ENCODE results near the gene SFXN5.
"Not testable (repeated sequence)": the region's sequence is repeated elsewhere in the genome, so short reads cannot be mapped to it uniquely, and the experiment has no call there.

Gene SFXN5, protein sequence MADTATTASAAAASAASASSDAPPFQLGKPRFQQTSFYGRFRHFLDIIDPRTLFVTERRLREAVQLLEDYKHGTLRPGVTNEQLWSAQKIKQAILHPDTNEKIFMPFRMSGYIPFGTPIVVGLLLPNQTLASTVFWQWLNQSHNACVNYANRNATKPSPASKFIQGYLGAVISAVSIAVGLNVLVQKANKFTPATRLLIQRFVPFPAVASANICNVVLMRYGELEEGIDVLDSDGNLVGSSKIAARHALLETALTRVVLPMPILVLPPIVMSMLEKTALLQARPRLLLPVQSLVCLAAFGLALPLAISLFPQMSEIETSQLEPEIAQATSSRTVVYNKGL

DNA sequence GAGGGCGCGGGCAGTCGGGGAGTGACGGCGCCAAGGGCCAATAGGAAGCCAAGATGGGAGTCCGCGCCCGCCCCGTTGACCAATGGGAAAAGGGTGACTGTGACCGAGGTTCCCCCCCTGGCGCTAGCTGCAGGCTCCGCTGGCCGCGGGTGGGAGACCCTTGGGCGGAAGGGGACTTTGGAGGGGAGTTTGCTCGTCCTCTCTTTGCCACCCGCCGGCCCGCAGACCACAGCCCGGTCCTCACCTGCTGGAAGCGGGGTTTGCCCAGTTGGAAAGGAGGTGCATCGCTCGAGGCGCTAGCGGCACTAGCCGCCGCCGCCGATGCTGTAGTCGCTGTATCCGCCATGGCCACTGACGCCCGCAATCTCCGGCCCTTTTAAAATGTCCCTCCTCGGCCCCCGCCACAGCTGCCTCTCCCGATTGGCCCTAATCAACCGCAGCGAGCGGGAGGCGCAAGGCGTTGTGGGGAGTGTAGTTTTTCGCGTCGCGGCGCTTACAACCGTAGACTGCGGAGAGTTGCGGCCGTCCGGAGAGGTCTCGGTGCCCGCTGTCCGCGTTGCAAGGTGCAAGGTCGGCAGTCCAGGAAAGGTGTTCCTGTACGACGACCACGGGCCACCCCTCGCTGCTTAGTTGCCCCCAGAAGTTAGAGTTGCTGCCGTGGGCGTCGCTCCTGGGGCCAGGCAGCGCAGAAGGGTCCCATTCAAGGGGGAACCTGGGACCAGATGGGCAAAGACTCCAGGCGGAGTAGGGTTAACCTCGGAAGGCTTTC is at the start of gene SFXN5:
Gene SFXN5, minus strand, starts transcription at position 353 of the 769 bp plus-strand sequence. Its CDS starts 7 bp downstream, at position 346.
- DNase-seq: peak; percentile 88 to 94

DNA sequence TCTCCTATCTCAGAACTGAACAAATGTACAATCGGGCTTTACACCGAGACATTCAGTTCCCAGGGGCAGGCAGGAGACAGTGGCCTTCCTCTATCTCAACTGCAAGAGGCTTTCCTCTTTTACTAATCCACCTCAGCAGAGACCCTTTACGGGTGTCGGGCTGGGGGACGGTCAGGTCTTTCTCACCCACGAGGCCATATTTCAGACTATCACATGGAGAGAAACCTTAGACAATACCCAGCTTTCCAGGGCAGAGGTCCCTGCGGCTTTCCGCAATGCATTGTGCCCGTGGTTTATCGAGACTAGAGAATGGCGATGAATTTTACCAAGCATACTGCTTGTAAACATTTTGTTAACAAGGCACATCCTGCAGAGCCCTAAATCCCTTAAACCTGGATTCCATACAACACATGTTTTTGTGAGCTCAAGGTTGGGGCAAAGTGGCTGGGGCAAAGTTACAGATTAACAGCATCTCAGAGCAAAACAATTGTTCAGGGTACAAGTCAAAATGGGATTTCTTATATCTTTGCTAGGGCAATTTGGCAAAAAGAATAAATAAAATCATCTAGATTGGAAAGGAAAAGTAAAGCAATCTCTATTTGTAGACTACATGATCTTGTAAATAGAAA is 48.2 kb upstream of the SFXN5 start:
- DNase-seq: not testable (repeated sequence)

DNA sequence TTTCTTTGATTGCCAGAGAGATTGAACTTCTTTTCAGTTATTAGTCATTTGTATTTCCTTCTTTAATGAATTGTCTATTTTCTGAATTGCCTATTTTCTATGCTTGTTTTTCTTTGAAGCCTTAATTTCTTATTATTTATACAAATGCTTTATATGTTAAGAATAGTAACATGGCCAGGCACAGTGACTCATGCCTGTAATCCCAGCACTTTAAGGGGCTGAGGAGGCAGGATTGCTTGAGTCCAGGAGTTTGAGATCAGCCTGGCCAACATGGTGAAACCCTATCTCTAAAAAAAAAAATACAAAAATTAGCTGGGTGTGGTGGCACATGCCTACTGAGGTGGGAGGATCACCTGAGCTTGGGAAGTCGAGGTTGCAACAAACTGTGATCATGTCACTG is 45.9 kb upstream of the SFXN5 start:
- no peak for DNase-seq

DNA sequence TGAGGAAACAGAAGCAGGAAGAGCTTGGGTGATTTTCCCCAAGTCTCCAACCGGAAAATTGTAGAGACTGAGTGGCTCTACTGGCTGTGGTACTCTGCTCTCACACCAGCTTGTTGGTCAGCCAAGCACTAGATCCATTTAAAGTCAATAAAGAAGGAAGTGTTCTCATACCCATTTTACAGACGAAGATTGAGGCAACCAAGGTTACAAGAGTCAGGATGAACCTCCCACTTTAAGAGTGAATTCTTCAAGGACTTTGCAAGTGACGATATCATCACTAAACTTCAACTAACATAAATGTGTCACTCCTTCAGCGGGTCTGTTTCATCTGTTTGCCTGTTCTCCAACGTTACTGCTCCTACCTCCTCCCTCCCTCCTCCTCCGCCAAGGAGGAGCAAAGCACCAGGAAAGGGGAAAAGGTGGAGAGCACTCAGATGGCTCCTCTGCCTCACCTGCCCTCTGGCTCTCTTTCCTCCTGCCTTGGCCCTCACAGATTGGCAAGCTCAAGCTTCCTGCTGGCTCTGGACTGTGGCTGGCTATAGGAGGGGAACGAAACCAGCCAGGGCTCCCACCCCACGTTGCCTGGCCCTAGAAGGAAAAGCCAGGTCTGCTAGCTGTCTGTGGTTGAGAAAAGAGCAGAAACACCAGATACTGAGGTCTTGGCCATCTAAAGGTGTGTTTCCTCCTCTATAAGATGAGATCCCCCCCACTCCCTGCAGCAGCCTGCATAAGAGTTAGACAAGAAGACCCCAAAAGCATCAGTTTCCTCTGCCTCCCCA is 44.9 kb upstream of the SFXN5 start:
- DNase-seq: no peak

DNA sequence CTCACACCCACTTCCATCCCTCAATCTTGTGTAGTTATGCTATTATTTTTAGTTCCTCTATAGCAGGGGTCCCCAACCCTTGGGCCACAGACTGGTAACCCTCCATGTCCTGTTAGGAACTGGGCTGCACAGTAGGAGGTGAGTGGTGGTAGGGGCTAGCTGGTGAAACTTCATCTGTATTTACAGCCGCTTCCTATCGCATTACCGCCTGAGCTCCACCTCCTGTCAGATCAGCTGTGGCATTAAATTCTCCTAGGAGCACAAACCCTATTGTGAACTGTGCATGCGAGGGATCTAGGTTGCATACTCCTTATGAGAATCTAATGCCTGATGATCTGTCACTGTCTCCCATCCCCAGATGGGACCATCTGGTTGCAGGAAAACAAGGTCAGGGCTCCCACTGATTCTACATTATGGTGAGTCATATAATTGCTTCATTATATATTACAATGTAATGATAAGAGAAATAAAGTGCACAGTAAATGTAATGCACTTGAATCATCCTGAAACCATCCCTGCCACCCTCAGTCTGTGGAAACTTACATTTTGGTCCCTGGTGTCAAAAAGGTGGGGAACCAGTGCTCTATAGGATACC is 42.9 kb upstream of the SFXN5 start:
- no peak for DNase-seq

DNA sequence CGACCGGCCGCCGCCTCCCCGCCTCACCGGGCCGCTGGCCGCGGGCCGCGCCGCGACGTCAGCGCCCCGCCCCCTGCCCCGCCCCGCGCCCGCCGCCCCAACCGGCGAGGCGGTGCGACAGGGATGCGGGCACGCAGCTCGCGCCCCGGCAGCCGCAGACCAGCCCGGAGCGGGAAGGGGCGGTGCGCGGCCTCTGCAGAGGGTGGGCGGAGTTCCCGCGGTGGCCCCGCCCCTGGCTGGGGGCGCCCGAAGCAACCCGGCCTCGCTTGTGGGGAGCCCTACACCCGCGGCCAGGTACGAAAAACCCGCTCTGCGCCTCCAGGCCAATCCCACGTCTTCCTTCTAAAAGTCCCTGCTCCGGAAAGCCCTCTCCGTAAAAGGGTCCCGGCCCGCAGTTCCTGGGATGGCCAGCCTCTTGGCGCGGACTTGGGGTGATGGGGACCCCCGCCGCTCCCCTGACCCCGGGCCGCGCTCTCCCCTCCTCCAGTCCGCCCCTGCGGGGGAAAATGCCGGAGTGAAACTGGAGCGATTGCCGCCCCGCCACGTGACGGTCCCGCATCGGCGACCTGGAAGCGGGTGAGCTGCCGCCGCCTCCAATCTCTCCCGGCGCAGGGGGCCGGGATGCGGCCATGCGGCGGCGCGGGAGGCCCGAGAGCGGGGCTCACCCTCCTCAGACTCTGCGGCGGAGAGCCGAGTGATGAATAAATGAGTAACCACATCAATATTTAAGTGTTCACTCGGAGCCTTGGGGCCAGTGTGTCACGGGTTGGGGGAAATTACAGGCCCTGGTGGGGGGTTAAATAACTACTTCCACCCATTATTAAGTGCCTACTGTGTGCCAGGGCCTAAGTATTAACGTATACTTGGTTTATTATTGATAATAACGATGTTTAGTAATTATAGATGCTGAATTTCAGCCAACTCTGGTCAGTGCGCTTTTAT is 41.7 kb upstream of the SFXN5 start, which contains the start of gene RAB11FIP5:
Gene RAB11FIP5, minus strand, starts transcription at position 36 of the 942 bp plus-strand sequence. CDS start 171 bp downstream, outside the sequence.
- DNase-seq: peak; percentile 55 to 69

DNA sequence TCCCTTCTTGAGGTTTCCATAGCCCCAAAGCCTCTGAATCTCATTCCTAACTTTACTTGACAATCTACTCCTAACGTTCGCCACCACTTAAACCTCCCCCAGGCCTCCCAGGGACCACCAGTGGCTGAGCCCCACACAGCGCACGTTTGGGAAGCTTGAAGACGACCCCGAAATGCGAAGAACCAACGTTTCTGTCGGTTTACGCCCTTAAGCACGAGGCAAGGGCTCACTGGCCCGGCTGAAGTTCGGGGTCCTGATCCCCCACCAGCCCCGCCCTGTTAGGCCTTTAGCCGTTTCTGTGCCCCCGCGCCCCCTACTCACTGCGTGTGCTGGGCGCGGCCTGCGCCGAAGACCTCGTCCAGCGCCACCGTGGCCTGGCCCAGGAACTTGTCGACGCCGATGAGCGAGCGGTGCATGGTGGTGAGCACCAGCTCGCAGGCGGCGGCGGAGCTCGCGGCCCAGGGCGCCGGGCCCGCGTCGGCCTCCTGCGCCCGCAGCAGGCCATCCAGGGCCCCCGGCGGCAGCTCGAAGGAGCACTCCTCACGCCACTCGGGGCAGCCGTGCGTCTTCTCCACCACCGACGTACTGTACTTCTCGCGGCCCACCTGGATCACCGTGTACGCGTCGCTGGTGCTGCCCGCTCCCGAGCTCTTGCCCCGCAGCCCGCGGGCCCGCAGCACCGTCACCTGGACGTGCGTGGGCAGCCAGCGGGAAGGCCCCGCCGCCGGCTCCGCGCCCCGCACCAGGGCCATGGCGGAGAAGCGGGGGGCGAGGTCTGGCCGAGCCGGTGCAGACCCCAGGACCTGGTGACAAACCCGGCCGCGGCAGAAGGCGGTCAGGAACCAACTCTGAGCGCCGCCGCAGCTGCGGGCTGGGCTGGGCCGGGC is 40.8 kb upstream of the SFXN5 start:
- peak in 1 of 2 experiments; percentile 50 for DNase-seq

DNA sequence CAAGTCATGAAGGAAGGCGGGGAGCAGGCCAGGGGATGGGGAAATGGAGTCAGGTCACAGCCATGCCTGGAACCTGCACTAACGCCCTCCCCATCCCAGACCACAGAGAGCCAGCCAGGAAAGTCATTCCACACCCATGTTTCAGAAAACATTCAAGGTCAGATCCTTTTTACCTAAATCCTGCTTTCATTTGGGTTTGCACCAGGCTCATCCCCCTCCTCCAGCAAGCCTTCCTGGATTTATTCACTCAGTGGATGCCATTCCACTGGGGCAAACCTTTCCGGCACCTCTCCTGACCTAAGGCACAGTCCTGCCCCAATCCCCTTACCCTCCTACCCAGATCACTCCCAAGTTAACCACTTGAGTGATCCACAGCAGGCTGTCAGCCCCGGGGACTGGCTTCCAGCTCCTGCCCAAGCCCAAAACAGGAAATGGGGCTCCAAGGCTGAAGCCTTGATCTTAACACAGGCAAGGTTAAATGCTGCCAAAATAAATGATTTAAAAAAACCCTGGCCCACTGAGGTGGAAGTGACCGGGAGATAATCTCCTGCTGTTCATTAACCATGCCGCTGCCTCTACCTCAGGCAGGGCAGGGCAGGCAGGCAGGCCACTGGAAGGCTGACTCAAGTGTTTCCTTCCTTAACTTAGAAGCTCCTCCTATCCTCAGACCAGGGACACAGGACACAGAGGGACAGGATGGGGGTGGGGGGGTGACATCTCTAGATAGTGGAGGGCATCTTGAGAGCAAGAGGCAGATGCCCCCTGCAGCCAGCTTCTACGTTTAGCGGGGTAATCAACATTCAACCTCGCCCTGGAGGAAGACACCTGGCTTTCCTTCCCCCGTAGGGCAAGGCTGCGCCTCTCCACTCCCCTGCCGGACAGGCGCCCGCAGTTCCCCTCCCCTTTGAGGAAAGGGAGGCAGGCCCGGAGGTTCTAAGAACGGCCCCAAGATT is 39.8 kb upstream of the SFXN5 start:
- DNase-seq: peak; percentile 2 to 20

DNA sequence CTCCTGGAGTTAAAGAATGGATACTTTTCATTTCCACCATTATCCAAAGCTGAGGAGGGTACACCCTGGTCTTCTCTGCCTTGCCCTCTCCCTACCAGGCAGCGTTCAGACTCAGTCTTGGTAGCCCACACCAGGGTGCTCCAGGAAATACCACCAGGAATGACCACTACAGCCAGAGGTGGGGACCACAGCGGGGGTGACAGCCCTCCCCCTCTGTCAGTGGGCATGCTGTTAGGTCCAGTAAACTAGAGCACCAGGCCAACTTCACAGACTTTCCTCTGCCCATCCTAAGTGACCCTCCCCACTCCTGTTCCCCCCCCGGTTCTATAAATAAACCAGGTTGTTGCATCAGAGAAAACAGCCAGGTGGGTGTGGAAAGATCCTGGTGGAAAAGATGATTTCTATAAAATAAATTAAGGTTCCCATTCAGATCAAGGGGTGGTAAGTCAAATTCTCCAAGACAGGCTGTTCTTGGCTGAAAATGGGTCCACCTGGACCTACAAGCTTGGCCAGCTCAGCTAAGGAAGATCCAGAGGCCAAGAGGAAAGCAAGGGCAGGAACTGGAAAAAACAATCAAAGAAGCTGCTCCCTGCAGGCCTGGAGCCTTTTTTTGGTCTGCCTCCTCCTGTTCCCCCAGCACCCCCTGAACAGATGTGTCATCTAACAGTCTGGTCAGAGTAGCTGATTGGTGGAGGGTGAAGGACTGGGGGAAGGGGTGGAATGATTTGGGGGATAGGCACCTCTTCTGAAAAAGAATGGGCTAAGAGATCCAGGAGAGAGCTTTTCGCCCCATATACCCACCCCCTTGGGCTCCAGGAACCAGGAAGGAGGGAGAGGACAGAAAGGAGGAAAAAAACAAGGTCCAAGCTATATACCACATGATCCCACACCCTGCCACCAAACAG is 38.9 kb upstream of the SFXN5 start:
- no peak for DNase-seq

DNA sequence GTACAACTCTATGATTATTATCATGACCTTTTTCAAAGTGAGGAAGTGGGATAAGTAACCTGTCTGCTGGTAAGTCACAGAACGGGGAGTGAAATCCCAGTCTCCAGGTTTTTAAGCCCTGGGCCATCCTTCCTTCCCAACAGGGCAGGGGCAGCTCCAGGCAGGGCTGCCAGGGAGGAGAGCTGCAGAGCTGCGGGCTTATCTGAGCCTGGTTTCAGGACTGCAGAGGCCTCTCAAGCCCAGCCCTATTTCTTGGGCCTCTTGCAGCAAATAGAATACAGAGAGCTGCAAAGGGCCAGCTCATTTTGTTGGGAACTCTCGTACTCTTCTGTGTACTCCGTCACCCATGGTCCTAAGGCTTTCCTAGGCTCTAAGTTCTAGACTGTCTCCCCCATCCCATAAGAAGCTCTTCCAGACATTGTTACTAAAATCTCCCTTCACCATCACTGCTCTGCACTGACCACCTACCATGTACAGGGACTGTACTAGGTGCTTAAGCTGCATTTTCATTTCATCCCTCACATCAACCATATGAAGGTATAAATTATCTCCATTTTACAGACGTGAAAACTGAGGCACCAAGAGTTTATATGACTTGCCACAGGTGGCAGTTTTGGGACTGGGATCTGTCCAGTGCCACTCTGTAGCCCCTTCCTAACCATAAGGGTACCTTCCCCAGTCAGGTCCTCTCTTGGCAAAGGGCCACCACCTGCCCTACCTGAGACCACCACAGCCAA is 38.1 kb upstream of the SFXN5 start:
- DNase-seq: no peak

DNA sequence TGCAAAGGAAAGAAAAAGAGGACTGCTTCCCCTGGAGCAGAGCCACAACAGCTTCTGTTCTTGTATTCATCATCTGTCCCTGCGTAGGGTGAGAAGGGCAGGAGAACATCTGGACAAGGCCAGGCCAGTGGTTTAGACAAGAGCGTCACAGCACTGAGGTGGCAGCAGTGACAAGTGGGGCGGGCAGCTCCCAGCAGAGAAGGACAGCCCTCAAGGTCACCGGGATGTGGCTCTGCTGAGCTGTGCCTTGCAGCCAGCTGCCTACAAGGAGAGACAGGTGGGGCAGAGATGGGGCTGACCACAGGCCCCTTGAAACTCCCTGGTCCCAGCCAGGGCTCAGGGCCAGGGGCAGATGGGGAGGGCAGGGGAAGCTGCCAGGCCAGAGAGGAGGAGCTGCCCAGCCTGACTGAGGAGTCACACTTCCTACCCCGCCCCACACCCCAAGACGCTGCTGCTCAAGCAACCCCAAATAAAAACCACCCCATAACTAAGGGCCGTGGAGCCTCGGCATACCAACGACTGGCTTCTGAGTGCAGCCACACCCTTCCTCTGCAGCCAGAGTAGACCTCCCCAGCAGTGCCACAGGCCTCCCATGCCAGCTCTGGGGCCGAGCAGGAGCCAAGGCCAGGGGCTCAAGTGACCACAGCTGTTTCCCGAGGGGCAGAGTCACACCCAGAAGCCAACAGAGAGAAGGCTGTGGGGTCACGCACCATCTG is 35.9 kb upstream of the SFXN5 start:
- peak; percentile 56 to 74 for DNase-seq

DNA sequence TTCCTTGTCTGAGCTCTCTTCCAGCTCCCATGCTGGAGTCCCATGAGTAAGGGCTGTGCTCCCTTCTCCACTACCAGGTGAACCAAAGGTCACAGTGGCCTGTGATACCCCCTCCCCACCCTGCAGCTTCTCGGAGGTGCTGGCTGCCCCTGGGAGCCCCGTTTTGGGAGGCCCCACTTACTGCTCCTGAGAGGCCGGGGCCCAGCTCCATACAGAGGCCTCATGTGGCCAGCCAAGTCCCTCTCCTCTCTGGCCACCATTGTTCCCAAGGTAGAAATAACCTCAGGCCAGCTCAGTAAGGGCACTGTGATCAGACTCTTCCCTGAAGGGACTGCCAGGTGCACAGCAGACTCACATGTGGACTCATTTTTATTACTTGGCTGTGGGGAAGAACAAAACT is 35.3 kb upstream of the SFXN5 start:
- no peak for DNase-seq

DNA sequence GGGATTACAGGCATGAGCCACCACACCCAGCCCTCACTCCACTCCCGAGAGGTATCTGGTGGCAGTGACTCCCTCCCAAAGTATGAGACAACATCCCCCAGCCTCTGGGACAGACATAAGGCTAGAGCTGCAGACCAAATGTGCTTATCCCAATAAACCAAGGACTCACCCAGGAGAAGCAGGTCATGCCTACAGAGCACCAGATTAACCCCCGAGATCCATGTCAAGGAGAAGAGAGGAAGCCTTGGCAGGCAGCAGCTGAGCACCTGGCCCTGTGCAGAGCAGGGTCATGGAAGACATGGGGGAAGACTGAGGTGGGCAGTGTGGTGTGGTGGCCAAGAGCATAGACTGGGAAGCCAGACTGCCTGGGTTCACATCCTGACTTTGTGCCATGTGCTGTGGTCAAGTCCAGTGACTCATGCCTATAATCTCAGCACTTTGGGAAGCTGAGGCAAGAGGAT is 34.0 kb upstream of the SFXN5 start:
- DNase-seq: no peak

DNA sequence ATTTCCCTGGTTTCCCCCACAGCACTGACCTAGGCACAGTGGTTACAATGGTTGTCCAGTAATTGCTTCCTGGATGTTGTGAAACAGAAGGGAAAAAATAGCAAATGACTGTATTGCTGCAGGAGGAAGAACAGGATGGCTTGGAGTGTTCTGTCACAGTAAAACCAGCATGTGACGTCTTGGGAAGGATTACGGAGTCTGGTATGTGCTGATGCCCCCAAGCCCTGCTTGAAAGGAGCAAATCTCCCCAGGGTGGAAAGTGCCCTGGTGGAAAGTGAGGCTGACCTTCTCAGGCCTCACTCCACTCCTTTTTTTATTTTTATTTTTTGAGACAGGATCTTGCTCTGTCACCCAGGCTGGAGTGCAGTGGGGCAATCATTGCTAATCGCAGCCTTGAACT is 33.4 kb upstream of the SFXN5 start:
- no peak for DNase-seq

DNA sequence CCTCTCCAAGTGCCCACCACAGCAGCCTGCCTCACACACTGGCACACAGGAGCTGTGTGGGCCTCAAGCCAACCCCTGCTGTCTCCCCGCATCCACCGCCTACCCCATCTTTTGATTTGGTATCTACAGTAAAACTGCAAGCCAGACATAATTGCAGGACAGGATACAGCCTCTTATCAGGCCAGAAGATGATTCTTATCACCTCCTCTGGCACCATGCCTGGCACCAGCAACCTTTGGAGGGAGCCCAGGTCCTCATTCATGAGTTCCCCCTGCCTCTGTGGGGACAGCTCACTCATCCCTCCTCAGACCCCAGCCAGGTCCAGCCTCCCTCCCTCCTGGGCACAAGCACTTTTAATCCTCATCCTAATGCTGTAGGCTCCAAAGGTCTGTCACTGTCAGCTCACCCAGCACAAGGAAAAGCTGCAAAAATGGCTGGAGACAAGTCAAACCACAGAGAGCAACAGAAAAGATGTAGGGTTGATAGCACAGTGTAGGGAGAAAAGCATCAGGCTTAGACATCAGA is 31.6 kb upstream of the SFXN5 start:
- no peak for DNase-seq

Data from SHP77 (cell line).